Measurements from ENCODE around the gene PAPPA2.

PAPPA2 gene

DNA sequence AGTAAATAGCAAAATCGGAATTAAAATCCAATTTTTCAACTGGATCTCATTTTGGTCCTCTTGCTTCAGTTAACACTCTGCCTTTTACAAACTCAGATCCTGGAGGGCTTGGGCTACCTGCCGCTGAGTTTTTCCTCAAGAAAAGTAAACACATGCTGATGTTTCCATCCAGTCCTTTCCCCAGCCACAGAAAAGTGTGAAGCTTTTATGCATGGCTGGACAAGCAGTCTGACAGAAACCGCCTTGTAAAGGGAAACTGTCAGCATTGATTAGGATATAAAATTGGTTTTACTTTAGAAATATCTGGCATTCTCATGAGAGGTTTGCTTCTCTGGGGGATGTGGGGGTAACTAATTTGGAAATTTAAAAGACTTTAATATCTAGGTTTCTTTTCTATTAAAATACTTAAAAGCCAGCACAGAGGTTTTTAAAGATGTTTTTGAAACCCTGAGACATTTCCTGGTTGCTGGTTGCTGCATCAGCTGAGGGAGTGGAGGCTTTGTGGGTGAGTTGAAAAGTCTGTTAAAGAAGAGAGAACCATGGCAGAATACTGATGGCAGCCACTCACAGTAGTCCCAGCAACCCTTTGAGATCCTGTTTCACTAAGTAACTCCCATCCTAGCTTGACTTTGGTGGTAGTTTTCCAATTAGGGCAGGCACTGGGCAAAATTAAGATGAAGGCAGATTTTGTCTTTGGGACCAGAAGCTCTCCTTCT lies 238.3 kb downstream of the PAPPA2 start:
- no peak overlapping the region for H3K4me3 ChIP-seq (ENCODE audit: low read depth, low read length)
- TF ChIP-seq CTCF (IDR thresholded peaks at IDR 0.05; ENCODE audit: borderline replicate concordance, insufficient read depth, low read depth, low read length): no peak

- TF ChIP-seq CTCF (IDR thresholded peaks at IDR 0.05; ENCODE audit: borderline replicate concordance, insufficient read depth, low read depth, low read length): no peak
Observed at GRCh38 chr1:176702901-176703300, 239.9 kb downstream of the PAPPA2 start.

GRCh38 chr1:176705585-176705984 lies 242.6 kb downstream of the PAPPA2 start:
- TF ChIP-seq CTCF (IDR thresholded peaks at IDR 0.05; ENCODE audit: borderline replicate concordance, insufficient read depth, low read depth, low read length): no peak
- no peak overlapping the region for H3K4me3 ChIP-seq (ENCODE audit: low read depth, low read length)

More at GRCh38 chr1:176702901-176703300, 239.9 kb downstream of the PAPPA2 start:
- H3K4me3 ChIP-seq (ENCODE audit: low read depth, low read length): no peak overlapping the region

GRCh38 chr1:176717066-176717750 lies 254.2 kb downstream of the PAPPA2 start:
- no peak for TF ChIP-seq CTCF (IDR thresholded peaks at IDR 0.05; ENCODE audit: borderline replicate concordance, insufficient read depth, low read depth, low read length)
- no peak overlapping the region for H3K4me3 ChIP-seq (ENCODE audit: low read depth, low read length)

DNA sequence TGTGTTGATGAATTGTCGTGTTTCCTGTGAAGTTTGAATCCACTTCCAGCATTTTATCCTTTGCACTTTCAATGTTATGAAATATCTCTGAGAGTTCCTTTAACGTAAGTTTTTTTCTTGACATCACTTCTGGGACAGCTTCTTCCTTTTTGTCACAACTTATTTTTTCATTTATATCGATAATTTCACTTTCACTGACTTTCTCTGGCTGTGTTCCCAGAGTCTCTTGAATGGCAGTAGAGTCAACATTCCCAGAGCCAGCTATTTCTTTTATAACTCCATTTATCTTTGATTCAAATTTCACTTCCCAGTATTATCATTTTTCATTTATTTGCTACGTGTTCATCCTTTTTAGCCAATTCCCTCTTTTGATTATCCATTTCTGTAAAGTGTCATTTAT lies 256.5 kb downstream of the PAPPA2 start:
- no peak for TF ChIP-seq CTCF (IDR thresholded peaks at IDR 0.05; ENCODE audit: borderline replicate concordance, insufficient read depth, low read depth, low read length)
- no peak overlapping the region for H3K4me3 ChIP-seq (ENCODE audit: low read depth, low read length)

GRCh38 chr1:176720838-176721237 lies 257.9 kb downstream of the PAPPA2 start:
- no peak for TF ChIP-seq CTCF (IDR thresholded peaks at IDR 0.05; ENCODE audit: borderline replicate concordance, insufficient read depth, low read depth, low read length)

GRCh38 chr1:176733661-176734060 lies 270.7 kb downstream of the PAPPA2 start:
- no peak for TF ChIP-seq CTCF (IDR thresholded peaks at IDR 0.05; ENCODE audit: borderline replicate concordance, insufficient read depth, low read depth, low read length)
- no peak overlapping the region for H3K4me3 ChIP-seq (ENCODE audit: low read depth, low read length)

More at GRCh38 chr1:176720838-176721237, 257.9 kb downstream of the PAPPA2 start:
- no peak overlapping the region for H3K4me3 ChIP-seq (ENCODE audit: low read depth, low read length)

Measured in GM12875 (cell line).